ENCODE results near the gene ZNF562. TPM values are rescaled to one million over a fixed set of nuclear protein-coding genes. Genes with fewer than 3 reads are reported as not detected.

ZNF562 gene
- total and polyA plus RNA-seq, 10 of the 15 experiments (the other 5 are each of a cell fraction or from before 2014, with no cell fraction given) = 5.2 to 21.1 (median 10.7) TPM

GRCh38 chr19:9615844-9616243 is 59.1 kb downstream of the ZNF562 start (continued):
- TF ChIP-seq PBX3 (IDR thresholded peaks at IDR 0.05; ENCODE audit: insufficient replicate concordance, low read depth, low read length) (no peak), PRDM15 (CRISPR knock-in tag; IDR thresholded peaks at IDR 0.05) (no peak), RELB (IDR thresholded peaks at IDR 0.05; ENCODE audit: low read depth) (no peak)

GRCh38 chr19:9610484-9611113 is 64.3 kb downstream of the ZNF562 start:
- Histone ChIP-seq H3K4me1 (ENCODE audit: control insufficient read depth, insufficient read depth, low read length) (no peaks in the 10 kb centered on the region), H3K4me2 (ENCODE audit: control insufficient read depth, insufficient read depth) (no peak overlapping the region), H3K79me2 (ENCODE audit: control insufficient read depth, insufficient read depth, low read length) (no peaks in the 10 kb centered on the region), H2AFZ (ENCODE audit: control insufficient read depth, low read depth, low read length) (no peak overlapping the region), H4K20me1 (ENCODE audit: control insufficient read depth, insufficient read depth) (no peaks in the 10 kb centered on the region), H3K4me3 (no peak overlapping the region), H3K27me3 (replicated peaks in 1 of 2; ENCODE audit: control insufficient read depth in 2 of 2, insufficient read depth in 2 of 2, low read length in 1 of 2) (no peaks in the 10 kb centered on the region), H3K9ac (ENCODE audit: control insufficient read depth, insufficient read depth, low read length) (no peak overlapping the region), H3K9me3 (replicated peaks; ENCODE audit: control insufficient read depth, insufficient read depth, low read length) (peaks cover 25% of the 10 kb centered on the region), H3K27ac (ENCODE audit: control insufficient read depth, insufficient read depth) (no peak overlapping the region), H3K36me3 (ENCODE audit: control insufficient read depth in 2 of 2, insufficient read depth in 2 of 2, low read length in 1 of 2) (peaks cover 9 to 34% of the 10 kb centered on the region in 2 experiments)
- CTCF ChIA-PET = no interaction called here
- 100% methylated on average over 2 of the region's 2 CpGs for WGBS (ENCODE audit: insufficient coverage, insufficient replicate concordance, low lambda C conversion rate, missing lambda C conversion rate)
- intact Hi-C loops (cut with micrococcal nuclease; ENCODE audit: unreplicated experiment) = no loop called here
- DNase-seq (ENCODE audit: low read depth, low spot score) = no peak
- in situ Hi-C loops (cut with MboI) = no loop called here
- ATAC-seq = no peak
- FAIRE-seq = no peak
- TSS peak; percentile 36 for BruUV-seq (replicated peaks)
- RAD21 ChIA-PET (ENCODE audit: unreplicated experiment) = no interaction called here
- POLR2A ChIA-PET = no interaction called here
- SMC1A ChIA-PET (ENCODE audit: uncharacterized antibody, unreplicated experiment) = no interaction called here
- 0 out of 2 replicates have a peak, but pooled peaks have one; percentile 40 for TF ChIP-seq ZNF217 (IDR thresholded peaks at IDR 0.05)
- TF ChIP-seq KLF5 (IDR thresholded peaks at IDR 0.05; ENCODE audit: partially characterized antibody) = peak; percentile 66
- no peak for TF ChIP-seq ZBTB40 (IDR thresholded peaks at IDR 0.05; ENCODE audit: borderline replicate concordance)
- no peak for TF ChIP-seq JUNB (IDR thresholded peaks at IDR 0.05)
- no peak for TF ChIP-seq ZNF274 (IDR thresholded peaks at IDR 0.05; ENCODE audit: insufficient read depth, insufficient read length)
- no peak for TF ChIP-seq SPI1 (IDR thresholded peaks at IDR 0.05; ENCODE audit: borderline replicate concordance, insufficient read depth, low read depth, low read length)
